ENCODE results near the gene NDUFAF7.
"Not testable (repeated sequence)": the region's sequence is repeated elsewhere in the genome, so short reads cannot be mapped to it uniquely, and the experiment has no call there.

NDUFAF7 gene

GRCh38 chr2:37198681-37199065 lies 32.8 kb upstream of the NDUFAF7 start:
- DNase-seq (ENCODE audit: extremely low read depth, insufficient read length) = no peak
- TF ChIP-seq, protein P1, sequence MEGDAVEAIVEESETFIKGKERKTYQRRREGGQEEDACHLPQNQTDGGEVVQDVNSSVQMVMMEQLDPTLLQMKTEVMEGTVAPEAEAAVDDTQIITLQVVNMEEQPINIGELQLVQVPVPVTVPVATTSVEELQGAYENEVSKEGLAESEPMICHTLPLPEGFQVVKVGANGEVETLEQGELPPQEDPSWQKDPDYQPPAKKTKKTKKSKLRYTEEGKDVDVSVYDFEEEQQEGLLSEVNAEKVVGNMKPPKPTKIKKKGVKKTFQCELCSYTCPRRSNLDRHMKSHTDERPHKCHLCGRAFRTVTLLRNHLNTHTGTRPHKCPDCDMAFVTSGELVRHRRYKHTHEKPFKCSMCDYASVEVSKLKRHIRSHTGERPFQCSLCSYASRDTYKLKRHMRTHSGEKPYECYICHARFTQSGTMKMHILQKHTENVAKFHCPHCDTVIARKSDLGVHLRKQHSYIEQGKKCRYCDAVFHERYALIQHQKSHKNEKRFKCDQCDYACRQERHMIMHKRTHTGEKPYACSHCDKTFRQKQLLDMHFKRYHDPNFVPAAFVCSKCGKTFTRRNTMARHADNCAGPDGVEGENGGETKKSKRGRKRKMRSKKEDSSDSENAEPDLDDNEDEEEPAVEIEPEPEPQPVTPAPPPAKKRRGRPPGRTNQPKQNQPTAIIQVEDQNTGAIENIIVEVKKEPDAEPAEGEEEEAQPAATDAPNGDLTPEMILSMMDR (IDR thresholded peaks at IDR 0.05; ENCODE audit: insufficient read depth, low read length, poor library complexity, severe bottlenecking) = no peak
- Histone ChIP-seq H3K4me3 (replicated peaks; ENCODE audit: low read depth, low read length) (no peak overlapping the region), H3K27me3 (replicated peaks; ENCODE audit: control insufficient read depth, insufficient read depth, low read length) (no peaks in the 10 kb centered on the region), H3K36me3 (ENCODE audit: control insufficient read depth, insufficient read depth, low read length) (peaks cover 5% of the 10 kb centered on the region)

DNA sequence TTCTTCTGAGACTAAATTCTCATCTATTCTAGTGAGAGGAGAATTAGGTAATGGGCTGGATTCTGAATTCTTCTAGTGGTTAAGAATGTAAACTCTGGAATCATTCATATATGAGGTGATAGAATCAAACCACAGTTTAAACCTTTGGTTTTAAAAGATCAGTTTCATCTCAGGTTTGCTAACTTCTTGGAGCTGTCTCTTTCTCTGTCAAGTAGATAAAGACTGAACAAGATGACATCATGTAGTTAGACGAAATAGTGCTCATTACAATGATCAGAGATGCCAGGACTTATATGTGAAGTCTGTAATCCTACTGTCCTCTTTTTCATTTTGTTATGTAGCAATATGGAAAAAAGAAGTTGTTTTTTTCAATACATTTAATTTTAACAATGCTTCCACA lies 30.2 kb upstream of the NDUFAF7 start:
- H3K4me3 ChIP-seq (replicated peaks; ENCODE audit: low read depth, low read length) = no peak overlapping the region
- H3K36me3 ChIP-seq (ENCODE audit: control insufficient read depth, insufficient read depth, low read length) = peaks cover 9% of the 10 kb centered on the region
- TF ChIP-seq, protein P1 (IDR thresholded peaks at IDR 0.05; ENCODE audit: insufficient read depth, low read length, poor library complexity, severe bottlenecking) = no peak
- DNase-seq (ENCODE audit: extremely low read depth, insufficient read length) = no peak
- no peaks in the 10 kb centered on the region for H3K27me3 ChIP-seq (replicated peaks; ENCODE audit: control insufficient read depth, insufficient read depth, low read length)

GRCh38 chr2:37201766-37202165 lies 29.7 kb upstream of the NDUFAF7 start:
- TF ChIP-seq, protein P1 (IDR thresholded peaks at IDR 0.05; ENCODE audit: insufficient read depth, low read length, poor library complexity, severe bottlenecking) = no peak
- no peak overlapping the region for H3K4me3 ChIP-seq (replicated peaks; ENCODE audit: low read depth, low read length)
- no peaks in the 10 kb centered on the region for H3K27me3 ChIP-seq (replicated peaks; ENCODE audit: control insufficient read depth, insufficient read depth, low read length)
- H3K36me3 ChIP-seq (ENCODE audit: control insufficient read depth, insufficient read depth, low read length) = peaks cover 9% of the 10 kb centered on the region
- no peak for DNase-seq (ENCODE audit: extremely low read depth, insufficient read length)

DNA sequence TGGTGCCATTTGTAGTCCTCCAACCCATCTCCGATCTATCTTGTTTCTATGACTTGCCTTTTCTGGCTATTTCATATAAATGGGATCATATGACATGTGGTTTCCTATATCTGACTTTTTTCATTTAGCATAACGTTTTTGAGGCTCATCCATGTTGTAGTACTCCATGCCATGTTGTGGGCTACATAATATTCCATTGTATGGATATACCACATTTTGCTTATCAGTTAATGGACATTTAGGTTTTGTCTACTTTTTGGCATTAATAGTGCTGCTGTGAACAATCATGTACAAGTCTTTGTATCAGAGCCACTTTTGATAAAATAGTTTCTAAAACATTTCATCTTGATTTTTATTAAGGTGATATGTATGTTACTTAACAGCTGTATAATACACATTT lies 27.8 kb upstream of the NDUFAF7 start:
- TF ChIP-seq, protein P1 (IDR thresholded peaks at IDR 0.05; ENCODE audit: insufficient read depth, low read length, poor library complexity, severe bottlenecking) = no peak
- Histone ChIP-seq H3K27me3 (replicated peaks; ENCODE audit: control insufficient read depth, insufficient read depth, low read length) (no peaks in the 10 kb centered on the region), H3K36me3 (ENCODE audit: control insufficient read depth, insufficient read depth, low read length) (peaks cover 9% of the 10 kb centered on the region), H3K4me3 (replicated peaks; ENCODE audit: low read depth, low read length) (no peak overlapping the region)
- DNase-seq (ENCODE audit: extremely low read depth, insufficient read length) = no peak

DNA sequence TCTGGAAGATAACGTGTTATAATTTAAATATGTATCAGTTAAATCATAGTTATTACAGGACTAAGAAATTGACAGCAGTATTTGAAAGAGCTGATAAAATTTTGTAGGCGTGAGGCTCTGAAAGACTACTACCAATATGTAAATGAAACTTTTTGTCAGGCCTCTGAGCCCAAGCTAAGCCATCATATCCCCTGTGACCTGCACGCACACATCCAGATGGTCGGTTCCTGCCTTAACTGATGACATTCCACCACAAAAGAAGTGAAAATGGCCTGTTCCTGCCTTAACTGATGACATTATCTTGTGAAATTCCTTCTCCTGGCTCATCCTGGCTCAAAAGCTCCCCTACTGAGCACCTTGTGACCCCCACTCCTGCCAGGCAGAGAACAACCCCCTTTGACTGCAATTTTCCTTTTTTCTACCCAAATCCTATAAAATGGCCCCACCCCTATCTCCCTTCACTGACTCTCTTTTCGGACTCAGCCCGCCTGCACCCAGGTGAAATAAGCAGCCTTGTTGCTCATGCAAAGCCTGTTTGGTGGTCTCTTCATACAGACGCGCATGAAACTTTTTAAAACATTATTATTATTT lies 26.3 kb upstream of the NDUFAF7 start:
- not testable (repeated sequence) for DNase-seq (ENCODE audit: extremely low read depth, insufficient read length); H3K27me3 ChIP-seq (replicated peaks; ENCODE audit: control insufficient read depth, insufficient read depth, low read length); H3K36me3 ChIP-seq (ENCODE audit: control insufficient read depth, insufficient read depth, low read length); H3K4me3 ChIP-seq (replicated peaks; ENCODE audit: low read depth, low read length)

DNA sequence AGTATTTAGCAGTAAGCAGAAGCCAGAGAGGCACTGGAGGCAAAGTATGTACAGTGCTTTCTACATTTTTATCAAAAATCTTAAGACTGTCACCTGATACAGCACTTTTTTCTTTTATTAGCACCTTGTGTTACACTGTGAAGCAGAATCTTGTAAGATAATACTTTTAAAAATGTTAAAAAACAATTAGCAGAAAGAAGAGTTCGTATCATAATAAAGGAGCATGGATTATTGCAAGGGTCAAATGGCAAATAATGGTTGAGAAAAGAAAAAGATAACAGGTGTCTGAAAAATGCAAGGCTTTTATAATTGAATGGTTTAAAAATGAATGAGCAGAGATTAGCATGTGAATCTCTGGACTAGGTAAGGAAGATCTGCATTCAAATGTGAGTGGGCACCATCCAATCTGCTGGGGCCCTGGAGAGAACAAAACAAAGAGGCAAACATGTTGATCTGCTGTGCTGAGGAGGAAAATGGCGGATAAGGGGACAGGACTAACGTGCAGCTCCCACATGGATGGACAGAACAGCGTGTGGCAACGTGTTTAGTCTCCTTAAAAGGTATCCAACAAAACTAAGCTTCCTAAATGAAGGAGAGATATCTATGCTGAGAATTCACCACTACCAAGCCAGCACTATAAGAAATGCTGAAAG lies 25.6 kb upstream of the NDUFAF7 start:
- Histone ChIP-seq H3K4me3 (replicated peaks; ENCODE audit: low read depth, low read length) (no peak overlapping the region), H3K36me3 (ENCODE audit: control insufficient read depth, insufficient read depth, low read length) (peaks cover 7% of the 10 kb centered on the region), H3K27me3 (replicated peaks; ENCODE audit: control insufficient read depth, insufficient read depth, low read length) (no peaks in the 10 kb centered on the region)
- TF ChIP-seq, protein P1 (IDR thresholded peaks at IDR 0.05; ENCODE audit: insufficient read depth, low read length, poor library complexity, severe bottlenecking) = no peak
- DNase-seq (ENCODE audit: extremely low read depth, insufficient read length) = no peak

GRCh38 chr2:37206760-37207159 lies 24.7 kb upstream of the NDUFAF7 start:
- H3K4me3 ChIP-seq (replicated peaks; ENCODE audit: low read depth, low read length); H3K27me3 ChIP-seq (replicated peaks; ENCODE audit: control insufficient read depth, insufficient read depth, low read length); H3K36me3 ChIP-seq (ENCODE audit: control insufficient read depth, insufficient read depth, low read length); DNase-seq (ENCODE audit: extremely low read depth, insufficient read length): not testable (repeated sequence)
